Hematopoietic multipotent progenitor cell treated with erythropoietin and hydrocortisone succinate and interleukin-3 and kit ligand, for 6 days (in vitro differentiated cells): ENCODE results near the gene LDLRAD4.
"Not testable (repeated sequence)": the region's sequence is repeated elsewhere in the genome, so short reads cannot be mapped to it uniquely, and the experiment has no call there.

Experiments
- DNase-seq: peaks from one replicate; pipeline ENCODE4 v3.0.0-alpha.2; 2015

Gene LDLRAD4

GRCh38 chr18:13253786-13254688, 35.5 kb downstream of the LDLRAD4 start:
- DNase-seq = no peak

- no peak for DNase-seq
These were observed 36.7 kb downstream of the LDLRAD4 start for GRCh38 chr18:13254971-13255927.

GRCh38 chr18:13256444-13257305, 38.1 kb downstream of the LDLRAD4 start:
- DNase-seq = no peak

- no peak for DNase-seq
These were observed 38.9 kb downstream of the LDLRAD4 start for GRCh38 chr18:13257361-13257980.

GRCh38 chr18:13258921-13259320, 40.4 kb downstream of the LDLRAD4 start:
- no peak for DNase-seq

GRCh38 chr18:13259701-13260100, 41.1 kb downstream of the LDLRAD4 start:
- DNase-seq = no peak

- no peak for DNase-seq
These were observed 41.8 kb downstream of the LDLRAD4 start for GRCh38 chr18:13260197-13260934.

- peak; percentile 33 for DNase-seq
These were observed 42.5 kb downstream of the LDLRAD4 start for GRCh38 chr18:13260935-13261640.

- peak; percentile 38 for DNase-seq
These were observed 43.2 kb downstream of the LDLRAD4 start for GRCh38 chr18:13261661-13262357.

- DNase-seq = not testable (repeated sequence)
These were observed 43.8 kb downstream of the LDLRAD4 start for GRCh38 chr18:13262358-13262680.

- no peak for DNase-seq
These were observed 44.5 kb downstream of the LDLRAD4 start for GRCh38 chr18:13262839-13263691.

- DNase-seq = no peak
These were observed 45.8 kb downstream of the LDLRAD4 start for GRCh38 chr18:13264091-13265007.

GRCh38 chr18:13265008-13265910, 46.7 kb downstream of the LDLRAD4 start:
- no peak for DNase-seq

GRCh38 chr18:13265911-13266217, 47.3 kb downstream of the LDLRAD4 start:
- no peak for DNase-seq

- no peak for DNase-seq
These were observed 47.9 kb downstream of the LDLRAD4 start for GRCh38 chr18:13266218-13267100.

GRCh38 chr18:13267431-13267873, 48.9 kb downstream of the LDLRAD4 start:
- DNase-seq = no peak
